ENCODE measurements around the gene DGKI. TPM values are rescaled to one million over a fixed set of nuclear protein-coding genes. Genes with fewer than 3 reads are reported as not detected.
A peak's percentile ranks its signal among the peaks of the same experiment; 100 is the strongest.

DGKI gene
- polyA plus RNA-seq, 1 experiment: 1.4 TPM

DNA sequence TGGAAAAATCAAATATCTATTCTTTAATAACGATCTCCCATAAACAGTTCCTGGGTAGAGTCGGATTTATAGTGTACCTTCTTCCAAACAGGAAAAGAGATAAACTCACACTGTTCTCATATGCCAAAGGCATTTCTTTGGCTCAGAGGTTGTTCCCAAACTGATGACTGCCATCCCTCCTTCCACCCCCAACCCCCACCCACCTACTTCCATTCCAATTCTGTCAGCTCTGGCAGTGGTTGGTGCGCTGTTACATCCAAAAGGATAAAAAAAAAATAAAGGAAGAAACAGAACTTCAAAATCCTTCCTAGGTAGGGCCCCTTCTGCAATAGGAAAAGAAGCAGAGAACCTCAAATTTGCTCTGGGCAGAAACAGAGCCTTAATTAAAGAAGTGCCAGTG, 104.7 kb downstream of the DGKI start:
- Histone ChIP-seq H3K27me3 (ENCODE audit: control insufficient read depth, insufficient read depth, low read length) (no peaks in the 10 kb centered on the region), H3K36me3 (ENCODE audit: control insufficient read depth, insufficient read depth, low read length) (no peaks in the 10 kb centered on the region), H3K4me3 (ENCODE audit: low read depth, low read length) (no peak overlapping the region)
- no peak for DNase-seq (ENCODE audit: low read depth)
- ChIA-PET POLR2A (no interaction called here), CTCF (no interaction called here)
- no peak for TF ChIP-seq CTCF (IDR thresholded peaks at IDR 0.05; ENCODE audit: insufficient read depth, low read depth, low read length)

GRCh38 chr7:137741443-137741842, 105.3 kb downstream of the DGKI start:
- no peak for TF ChIP-seq CTCF (IDR thresholded peaks at IDR 0.05; ENCODE audit: insufficient read depth, low read depth, low read length)
- CTCF ChIA-PET: no interaction called here

GRCh38 chr7:137734221-137734620, 112.6 kb downstream of the DGKI start:
- peak; percentile 43 for DNase-seq (ENCODE audit: low read depth)
- Histone ChIP-seq H3K4me3 (ENCODE audit: low read depth, low read length) (no peak overlapping the region), H3K36me3 (ENCODE audit: control insufficient read depth, insufficient read depth, low read length) (no peaks in the 10 kb centered on the region), H3K27me3 (ENCODE audit: control insufficient read depth, insufficient read depth, low read length) (no peaks in the 10 kb centered on the region)
- ChIA-PET CTCF (interaction anchor here (0.7 kb wide), 1 partner anchor 15 kb away, joined by 3 read pairs; no protein-coding TSS in a partner anchor), POLR2A (no interaction called here)
- TF ChIP-seq CTCF (IDR thresholded peaks at IDR 0.05; ENCODE audit: insufficient read depth, low read depth, low read length): no peak

More at GRCh38 chr7:137741443-137741842, 105.3 kb downstream of the DGKI start:
- no peaks in the 10 kb centered on the region for H3K27me3 ChIP-seq (ENCODE audit: control insufficient read depth, insufficient read depth, low read length)
- H3K4me3 ChIP-seq (ENCODE audit: low read depth, low read length): no peak overlapping the region
- no peaks in the 10 kb centered on the region for H3K36me3 ChIP-seq (ENCODE audit: control insufficient read depth, insufficient read depth, low read length)
- POLR2A ChIA-PET: no interaction called here
- no peak for DNase-seq (ENCODE audit: low read depth)

DNA sequence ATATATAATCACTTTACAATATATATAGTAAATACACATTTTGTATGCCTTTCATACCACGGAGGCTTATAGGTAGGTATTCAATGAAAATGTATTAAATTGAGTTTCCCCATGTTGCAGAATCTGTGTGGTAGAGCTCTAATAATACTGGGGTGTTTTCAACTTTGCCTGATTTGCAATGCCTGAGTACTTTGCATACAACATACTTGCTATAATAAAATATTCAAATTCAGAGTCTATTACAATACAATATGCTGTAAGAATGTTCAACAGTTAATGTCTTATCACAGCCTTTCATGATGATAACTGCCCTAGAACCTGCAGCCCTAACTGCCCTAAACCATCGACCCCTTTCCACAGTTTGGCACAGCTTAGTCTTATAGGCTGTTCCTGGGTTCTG, 114.6 kb downstream of the DGKI start:
- no peak for TF ChIP-seq CTCF (IDR thresholded peaks at IDR 0.05; ENCODE audit: insufficient read depth, low read depth, low read length)
- Histone ChIP-seq H3K36me3 (ENCODE audit: control insufficient read depth, insufficient read depth, low read length) (no peaks in the 10 kb centered on the region), H3K4me3 (ENCODE audit: low read depth, low read length) (no peak overlapping the region), H3K27me3 (ENCODE audit: control insufficient read depth, insufficient read depth, low read length) (no peaks in the 10 kb centered on the region)
- no peak for DNase-seq (ENCODE audit: low read depth)
- CTCF ChIA-PET: no interaction called here
- POLR2A ChIA-PET: no interaction called here

GRCh38 chr7:137731436-137731835, 115.3 kb downstream of the DGKI start:
- no peak for TF ChIP-seq CTCF (IDR thresholded peaks at IDR 0.05; ENCODE audit: insufficient read depth, low read depth, low read length)
- Histone ChIP-seq H3K27me3 (ENCODE audit: control insufficient read depth, insufficient read depth, low read length) (no peaks in the 10 kb centered on the region), H3K4me3 (ENCODE audit: low read depth, low read length) (no peak overlapping the region), H3K36me3 (ENCODE audit: control insufficient read depth, insufficient read depth, low read length) (no peaks in the 10 kb centered on the region)
- ChIA-PET CTCF (no interaction called here), POLR2A (no interaction called here)
- DNase-seq (ENCODE audit: low read depth): peak; percentile 19
